Fibroblast of villous mesenchyme (primary cell): ENCODE measurements around the gene CYP2U1. TPM values are rescaled to one million over a fixed set of nuclear protein-coding genes. Genes with fewer than 3 reads are reported as not detected.

Experiments used
- DNase-seq: peaks from one replicate; pipeline ENCODE4 v3.0.0-alpha.2; 2010; ENCODE audit warnings: low read depth
- H3K4me3 ChIP-seq: 2 replicates; pipeline ENCODE4 v1.5.1; 2011; ENCODE audit warnings: low read depth, mild to moderate bottlenecking, low read length
- CTCF ChIP-seq: IDR thresholded peaks from 2 replicates; pipeline ENCODE4 v1.5.1; 2012; ENCODE audit warnings: low read depth, mild to moderate bottlenecking, low read length; ENCODE audit not compliant: insufficient read depth
- total RNA-seq: library from RNA; depleted of rRNA; stranded (reverse); fragments of >200 nt; gene quantifications from 2 replicates; pipeline ENCODE4 v1.2.3, GENCODE V29; 2012

CYP2U1 gene
- total RNA-seq, 1 donor, result 19.0 TPM

- TF ChIP-seq CTCF, result no peak
- DNase-seq, result no peak
- H3K4me3 ChIP-seq, result no peak overlapping the region
These were observed 56.8 kb downstream of the CYP2U1 start for GRCh38 chr4:107987916-107988762.

GRCh38 chr4:107988763-107989035 lies 57.4 kb downstream of the CYP2U1 start:
- no peak overlapping the region for H3K4me3 ChIP-seq
- no peak for DNase-seq
- no peak for TF ChIP-seq CTCF

- H3K4me3 ChIP-seq, result peak overlapping the region; percentile 83
- no peak for TF ChIP-seq CTCF
- no peak for DNase-seq
These were observed 57.8 kb downstream of the CYP2U1 start for GRCh38 chr4:107989162-107989536.

- peak; percentile 89 for DNase-seq
- peak within 1 kb of the TSS; percentile 83 for H3K4me3 ChIP-seq
- no peak for TF ChIP-seq CTCF
These were observed 58.4 kb downstream of the CYP2U1 start, which contains the start of gene HADH for GRCh38 chr4:107989537-107990386. Gene HADH (plus strand): TSS chr4:107989889. CDS start chr4:107989933, 44 bp downstream.

- DNase-seq, result peak; percentile 75
- H3K4me3 ChIP-seq, result no peak overlapping the region
- TF ChIP-seq CTCF, result no peak
These were observed 60.7 kb downstream of the CYP2U1 start for GRCh38 chr4:107991945-107992630.

- H3K4me3 ChIP-seq, result no peak overlapping the region
- TF ChIP-seq CTCF, result no peak
- no peak for DNase-seq
These were observed 62.6 kb downstream of the CYP2U1 start for GRCh38 chr4:107993969-107994368.
